KOPT-K1 (cell line): ENCODE results near the gene EXOC2.

ENCODE experiments used
- H3K27ac ChIP-seq: fragments of 200-600 bp; sonication (generic); 2 replicates; pipeline ENCODE4 v1.5.1; 2016; ENCODE audit warnings: antibody characterized with exemption, mild to moderate bottlenecking, low read depth, low read length; ENCODE audit not compliant: poor library complexity, severe bottlenecking
- H3K36me3 ChIP-seq: fragments of 200-600 bp; sonication (generic); 2 replicates; pipeline ENCODE4 v1.5.1; 2017; ENCODE audit warnings: antibody characterized with exemption, mild to moderate bottlenecking, low read length, moderate library complexity; ENCODE audit not compliant: insufficient read depth
- H3K9me3 ChIP-seq: fragments of 200-600 bp; sonication (generic); 2 replicates; pipeline ENCODE4 v1.5.1; 2017; ENCODE audit warnings: antibody characterized with exemption, low read length, mild to moderate bottlenecking; ENCODE audit not compliant: insufficient read depth, poor library complexity, severe bottlenecking

EXOC2 gene

DNA sequence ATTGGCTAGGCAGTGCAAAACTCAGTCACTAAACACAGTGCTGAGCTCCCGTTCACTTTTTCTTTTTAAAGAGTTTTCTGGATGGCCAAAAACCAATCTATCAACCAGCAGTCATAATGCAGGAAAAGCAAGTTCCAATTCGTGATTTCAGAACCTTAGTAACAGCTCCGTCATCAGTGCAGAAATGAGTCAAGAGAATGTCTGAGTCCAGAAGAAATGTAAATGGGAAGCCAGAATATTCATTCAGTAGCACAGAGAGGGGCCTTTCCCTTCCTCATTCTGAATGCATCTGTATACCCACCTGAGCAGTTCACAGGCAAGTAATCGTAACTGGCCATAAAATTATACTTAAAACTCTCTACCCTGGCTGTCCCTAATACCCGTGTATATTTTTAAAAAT lies 56.5 kb downstream of the EXOC2 start:
- Histone ChIP-seq H3K36me3 (peaks cover 33% of the 10 kb centered on the region), H3K9me3 (no peaks in the 10 kb centered on the region), H3K27ac (no peak overlapping the region)

DNA sequence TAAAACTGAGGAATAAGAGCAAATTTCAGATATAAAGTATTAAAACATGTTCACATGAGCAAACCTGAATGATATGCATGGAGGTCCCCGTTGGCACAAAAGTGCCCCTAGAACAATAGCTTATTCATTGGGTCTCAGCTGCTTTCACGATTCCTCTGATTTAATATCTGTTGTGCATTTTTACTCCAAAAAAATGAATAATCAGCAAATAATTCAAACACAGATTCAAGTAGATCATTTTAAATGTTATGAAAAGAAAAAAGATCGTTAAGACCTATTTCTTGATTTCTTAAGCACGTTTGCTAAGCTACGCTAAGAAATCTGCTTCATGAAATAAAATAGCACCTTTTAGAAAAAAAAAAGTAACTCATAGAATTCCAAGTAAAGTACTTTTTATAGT lies 57.7 kb downstream of the EXOC2 start:
- H3K27ac ChIP-seq, result no peak overlapping the region
- no peaks in the 10 kb centered on the region for H3K9me3 ChIP-seq
- H3K36me3 ChIP-seq, result peaks cover 38% of the 10 kb centered on the region

DNA sequence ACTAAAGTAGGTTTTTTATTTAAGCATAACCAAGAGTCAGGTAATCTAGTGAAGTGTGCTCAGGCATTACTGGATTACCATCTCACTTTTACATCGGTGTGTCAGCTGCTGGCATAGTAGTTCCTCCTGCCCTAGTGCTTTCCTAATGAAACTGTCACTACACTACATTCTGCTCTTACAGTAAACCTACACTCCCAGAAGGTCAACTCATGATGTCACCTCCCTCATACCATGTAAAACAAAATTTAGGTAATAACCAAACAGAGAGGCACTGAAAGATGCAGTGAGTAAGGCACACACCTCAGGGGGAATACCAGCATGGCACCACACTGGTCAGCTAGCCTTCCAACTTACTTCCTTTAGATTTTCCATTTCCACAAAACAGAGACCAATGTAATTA lies 59.3 kb downstream of the EXOC2 start:
- Histone ChIP-seq H3K36me3 (peaks cover 38% of the 10 kb centered on the region), H3K27ac (no peak overlapping the region), H3K9me3 (no peaks in the 10 kb centered on the region)

DNA sequence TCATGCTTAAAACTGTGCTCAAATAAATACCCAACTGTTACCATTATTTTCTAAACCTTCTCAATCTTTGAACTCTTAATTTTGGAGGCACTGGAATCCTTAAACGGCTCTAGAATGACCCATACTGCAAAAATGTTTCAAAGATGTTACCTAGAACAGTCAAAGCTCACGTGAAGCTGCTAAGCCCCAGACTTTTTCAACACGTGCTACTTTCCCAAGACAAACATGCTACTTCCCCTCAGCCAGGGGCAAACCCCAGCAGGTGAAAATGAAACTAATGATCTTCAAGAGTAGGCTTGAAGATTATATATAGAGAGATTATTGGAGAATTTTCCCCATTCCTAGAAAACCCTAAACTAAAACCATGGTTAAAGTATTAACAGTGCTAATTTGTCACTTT lies 64.2 kb downstream of the EXOC2 start:
- H3K27ac ChIP-seq, result no peak overlapping the region
- H3K36me3 ChIP-seq, result peaks cover 5% of the 10 kb centered on the region

DNA sequence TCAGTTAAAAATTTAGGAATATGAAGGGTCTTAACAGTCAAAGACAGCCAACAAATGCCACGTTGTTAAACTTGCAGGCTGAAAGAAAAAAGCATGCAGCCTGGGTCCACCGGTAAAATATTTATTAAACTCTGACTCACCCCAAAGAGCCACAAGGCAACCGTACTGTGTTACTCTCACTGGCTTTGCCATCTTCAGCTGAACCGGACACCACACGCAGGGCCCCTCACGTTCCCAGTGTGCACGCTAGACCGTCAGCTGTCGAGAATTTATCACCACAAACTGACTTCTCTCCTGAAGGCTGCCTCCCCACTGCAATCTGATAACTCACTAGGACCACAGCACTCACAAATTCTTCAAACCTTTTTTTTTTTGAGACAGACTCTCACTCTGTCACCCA lies 66.7 kb downstream of the EXOC2 start:
- Histone ChIP-seq H3K36me3 (peaks cover 17% of the 10 kb centered on the region), H3K27ac (no peak overlapping the region), H3K9me3 (no peaks in the 10 kb centered on the region)

More for the DNA sequence above, 64.2 kb downstream of the EXOC2 start:
- H3K9me3 ChIP-seq, result no peaks in the 10 kb centered on the region

DNA sequence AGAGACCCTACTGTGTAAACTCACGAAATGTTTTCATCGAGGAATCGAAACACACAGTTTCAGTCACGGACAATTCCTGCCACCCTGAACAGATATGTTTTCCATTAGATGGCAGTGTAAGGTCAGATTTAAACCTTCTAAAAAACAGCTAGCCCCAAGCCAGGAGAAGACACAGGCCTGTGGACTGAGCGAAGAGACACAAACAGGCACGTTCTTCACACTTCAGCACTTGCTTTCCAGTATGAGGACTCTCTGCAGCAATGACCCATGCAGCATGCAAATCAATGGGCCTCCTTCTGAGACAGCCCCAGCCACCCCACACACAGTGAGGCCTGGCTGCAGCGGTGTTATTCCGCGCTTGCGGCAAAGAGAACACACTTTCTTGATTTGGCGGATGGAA lies 68.0 kb downstream of the EXOC2 start:
- Histone ChIP-seq H3K36me3 (peaks cover 14% of the 10 kb centered on the region), H3K9me3 (no peaks in the 10 kb centered on the region), H3K27ac (no peak overlapping the region)

DNA sequence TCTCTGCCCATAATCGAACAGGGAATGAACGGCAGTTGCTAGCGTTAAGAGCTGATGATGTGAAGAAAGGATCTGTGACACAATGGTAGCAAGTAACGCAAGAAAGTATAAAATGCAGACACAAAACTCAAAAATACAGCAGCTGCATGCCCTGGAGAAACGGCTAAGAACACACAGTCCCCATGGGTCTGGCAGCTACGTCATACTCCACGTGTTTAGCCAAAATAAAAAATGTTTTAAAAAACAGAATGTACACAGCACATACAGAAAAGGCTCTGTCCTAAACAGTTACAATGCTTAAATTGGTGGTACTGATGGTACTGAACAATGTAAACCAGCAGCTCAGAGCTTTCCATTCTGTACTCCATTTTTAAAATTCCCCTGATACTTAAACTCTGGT lies 70.5 kb downstream of the EXOC2 start:
- Histone ChIP-seq H3K36me3 (peaks cover 18% of the 10 kb centered on the region), H3K27ac (no peak overlapping the region), H3K9me3 (no peaks in the 10 kb centered on the region)

DNA sequence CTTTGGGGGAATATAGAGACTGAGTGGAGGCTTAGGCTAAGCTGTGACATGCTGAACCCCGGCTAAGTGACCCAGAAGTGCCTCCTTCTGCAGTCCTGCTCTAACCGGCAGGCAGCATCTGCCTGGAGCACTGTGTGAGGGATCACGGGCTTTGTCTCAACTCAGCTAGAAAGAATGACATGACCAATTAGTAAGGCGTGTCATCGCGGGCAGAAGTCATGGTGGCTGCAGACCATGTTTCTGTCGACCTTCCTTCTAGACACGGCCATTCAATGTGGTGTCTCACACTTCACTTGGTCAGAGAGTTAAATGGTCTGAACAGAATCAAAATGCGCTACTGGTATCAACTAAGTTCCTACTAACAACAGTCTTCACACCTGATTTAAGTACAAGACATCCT lies 71.0 kb downstream of the EXOC2 start:
- H3K36me3 ChIP-seq, result peaks cover 23% of the 10 kb centered on the region
- H3K27ac ChIP-seq, result no peak overlapping the region
- H3K9me3 ChIP-seq, result no peaks in the 10 kb centered on the region

DNA sequence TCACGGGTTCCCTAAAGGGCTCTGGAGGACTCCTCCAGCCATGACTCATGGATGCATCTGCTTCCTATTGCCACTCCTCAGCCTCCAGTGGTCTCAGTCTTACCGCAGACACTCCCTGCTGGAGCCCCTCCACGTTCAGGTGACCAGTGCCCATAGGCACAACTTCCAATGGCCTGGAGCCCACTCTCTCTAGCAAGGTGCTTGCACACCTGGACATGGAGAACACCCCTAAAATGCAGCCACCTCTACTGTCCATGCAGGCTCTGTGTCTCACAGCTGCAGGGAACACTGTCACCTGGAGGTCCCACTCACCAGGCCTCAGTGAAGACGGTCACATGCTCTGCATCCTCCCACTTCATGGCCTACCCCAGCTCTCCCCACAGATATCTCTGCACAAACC lies 72.0 kb downstream of the EXOC2 start:
- H3K9me3 ChIP-seq, result no peaks in the 10 kb centered on the region
- peaks cover 26% of the 10 kb centered on the region for H3K36me3 ChIP-seq

DNA sequence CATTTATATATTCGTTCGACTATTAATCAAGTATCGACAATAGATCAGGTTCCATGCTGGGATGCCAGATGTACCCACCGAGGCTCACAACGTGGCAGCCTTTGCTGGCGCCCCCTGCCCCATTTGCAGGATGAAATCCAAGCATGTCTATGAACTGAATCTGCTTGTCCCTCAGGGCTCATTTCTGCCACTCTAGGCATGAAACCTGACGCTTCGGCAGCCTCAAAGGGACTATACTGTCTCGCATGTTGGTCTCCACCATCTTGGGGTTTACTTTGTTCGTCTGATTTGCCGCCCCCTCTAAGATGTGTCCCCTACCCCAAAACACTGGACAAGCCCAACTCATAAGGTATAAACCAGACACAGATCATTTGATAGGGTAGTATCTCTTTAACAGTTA lies 72.8 kb downstream of the EXOC2 start:
- Histone ChIP-seq H3K27ac (no peak overlapping the region), H3K9me3 (no peaks in the 10 kb centered on the region), H3K36me3 (peaks cover 34% of the 10 kb centered on the region)

More for the DNA sequence above, 72.0 kb downstream of the EXOC2 start:
- no peak overlapping the region for H3K27ac ChIP-seq

DNA sequence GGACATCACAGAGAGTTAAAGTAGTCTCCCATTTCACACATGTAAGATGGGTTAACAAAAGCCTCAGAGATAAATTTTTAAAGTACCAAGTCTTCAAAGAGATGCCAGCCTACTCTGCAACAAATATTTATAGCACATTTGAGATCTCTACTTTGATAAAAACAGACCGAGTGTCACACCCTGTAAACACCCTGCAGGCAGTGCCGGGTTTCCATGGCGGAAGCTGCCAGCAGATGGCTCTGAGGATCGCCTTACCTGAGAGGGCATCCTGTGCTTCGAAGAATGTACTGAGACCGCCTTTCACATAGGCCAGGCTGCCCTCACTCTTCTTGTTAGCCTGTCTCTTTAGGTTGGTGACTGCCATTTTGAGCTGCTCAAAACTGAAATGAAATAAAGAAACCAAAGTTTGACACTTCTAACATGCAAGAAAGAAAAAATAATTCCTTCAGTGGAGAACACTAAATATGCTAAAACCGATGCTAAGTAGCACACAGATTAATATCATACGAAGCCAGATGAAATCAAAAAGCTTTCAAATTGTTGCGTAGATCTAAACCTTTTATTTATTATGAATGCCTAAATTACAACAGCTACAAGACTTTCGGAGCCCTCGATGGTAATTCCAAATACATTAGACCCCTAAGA lies 75.4 kb downstream of the EXOC2 start:
- no peak overlapping the region for H3K27ac ChIP-seq
- no peaks in the 10 kb centered on the region for H3K9me3 ChIP-seq
- peaks cover 43% of the 10 kb centered on the region; the same call in 1 of the 2 replicates for H3K36me3 ChIP-seq

DNA sequence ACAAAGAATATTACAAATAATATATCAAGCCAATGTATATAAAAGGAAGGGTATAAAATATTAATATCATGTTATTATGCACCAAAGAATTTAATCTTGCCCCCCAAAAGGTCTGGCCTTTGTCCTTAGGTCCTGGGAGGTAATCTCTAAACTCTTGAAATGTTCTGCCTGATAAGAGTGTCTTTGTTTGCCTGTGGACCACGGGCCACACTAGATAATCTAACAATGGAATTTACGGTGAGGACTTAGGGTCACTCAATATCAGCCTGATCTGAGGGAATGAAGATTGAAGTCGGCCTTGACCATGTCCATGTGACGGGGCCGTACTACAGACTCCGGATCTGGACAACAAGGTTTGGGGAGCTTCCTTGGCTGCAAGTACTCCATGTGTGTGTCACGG lies 79.0 kb downstream of the EXOC2 start:
- H3K27ac ChIP-seq, result no peak overlapping the region

DNA sequence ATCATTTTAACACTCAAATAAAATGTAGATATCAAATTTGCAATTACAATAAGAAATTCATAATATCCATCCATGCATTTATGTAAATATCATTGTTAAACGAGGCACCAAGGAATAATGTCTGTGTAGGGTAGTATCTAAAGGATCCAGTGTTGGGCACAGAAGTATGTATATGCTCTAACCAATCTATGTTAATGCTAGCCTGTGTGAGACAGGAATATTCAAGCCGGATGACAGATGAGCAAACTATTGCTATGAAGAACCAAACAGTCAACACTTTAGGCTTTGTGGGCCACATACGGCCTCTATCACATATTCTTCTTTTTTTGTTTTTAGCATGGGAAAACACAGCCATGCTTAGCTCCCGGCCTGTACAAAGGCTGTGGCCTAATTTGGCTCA lies 81.0 kb downstream of the EXOC2 start:
- Histone ChIP-seq H3K9me3 (no peaks in the 10 kb centered on the region), H3K36me3 (peaks cover 34% of the 10 kb centered on the region), H3K27ac (no peak overlapping the region)

More for the DNA sequence above, 79.0 kb downstream of the EXOC2 start:
- Histone ChIP-seq H3K36me3 (peaks cover 36% of the 10 kb centered on the region), H3K9me3 (no peaks in the 10 kb centered on the region)

DNA sequence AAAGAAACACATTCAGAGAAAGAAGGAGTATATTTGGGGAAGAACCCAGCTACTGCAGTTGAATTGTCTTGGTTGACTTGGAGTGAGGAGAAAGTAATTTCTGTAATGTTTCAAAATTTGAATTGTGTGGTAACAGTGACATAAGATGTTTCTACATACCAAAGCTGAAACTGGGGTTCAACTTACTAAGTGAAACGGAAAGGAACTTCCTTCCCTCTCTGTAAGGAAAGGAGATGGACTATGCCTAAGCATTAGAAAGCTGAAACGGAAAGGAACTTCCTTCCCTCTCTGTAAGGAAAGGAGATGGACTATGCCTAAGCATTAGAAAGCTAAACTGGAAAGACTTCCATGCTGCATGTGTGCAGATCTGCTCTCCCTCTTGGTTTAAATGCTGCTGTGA lies 82.1 kb downstream of the EXOC2 start:
- Histone ChIP-seq H3K27ac (no peak overlapping the region), H3K9me3 (no peaks in the 10 kb centered on the region), H3K36me3 (peaks cover 37% of the 10 kb centered on the region)

DNA sequence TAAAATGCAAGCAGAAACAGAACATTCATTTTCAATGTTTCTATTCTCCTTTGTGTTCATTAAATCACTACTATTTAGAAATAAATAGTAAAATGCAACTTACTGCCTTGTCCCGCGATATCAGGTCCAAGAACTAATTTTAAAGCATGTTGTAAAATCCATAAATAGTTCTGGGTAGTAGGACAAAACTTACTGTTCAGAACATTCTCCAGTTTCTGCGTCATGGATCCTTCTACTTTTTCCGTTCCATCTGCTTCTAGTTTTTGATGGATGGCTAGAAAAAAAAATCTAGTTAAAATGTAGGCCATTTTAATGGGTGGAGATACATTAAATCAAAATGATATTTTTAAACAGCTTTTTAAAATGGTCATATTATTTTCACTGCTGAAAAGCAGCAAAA lies 83.0 kb downstream of the EXOC2 start:
- H3K36me3 ChIP-seq, result peaks cover 27% of the 10 kb centered on the region
- H3K9me3 ChIP-seq, result no peaks in the 10 kb centered on the region
- no peak overlapping the region for H3K27ac ChIP-seq

DNA sequence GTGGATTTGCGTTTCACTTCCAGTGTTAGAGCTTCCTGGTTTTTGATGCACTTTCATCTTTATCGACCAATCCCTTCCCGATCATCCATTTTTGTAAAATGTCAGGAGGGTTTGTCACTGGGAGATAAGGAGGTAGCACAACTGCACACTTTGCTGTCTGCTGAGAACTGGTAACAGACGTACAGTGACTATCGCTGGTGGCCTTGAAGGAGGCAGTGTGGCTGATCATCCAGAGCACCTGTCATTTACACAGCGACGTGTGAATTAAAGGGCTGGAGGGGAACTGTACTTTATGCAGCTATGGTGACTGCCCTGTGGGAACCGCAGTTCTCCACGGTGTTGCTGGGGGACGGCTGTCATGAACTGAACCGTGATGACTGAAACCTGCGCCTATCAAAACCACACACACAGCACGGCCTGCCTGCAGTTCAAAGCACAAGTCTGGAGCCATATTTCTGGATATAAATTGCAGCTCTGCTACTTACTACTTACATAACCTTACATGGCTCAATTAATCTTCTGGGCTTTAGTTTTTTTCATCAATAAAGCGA lies 86.0 kb downstream of the EXOC2 start:
- H3K27ac ChIP-seq, result no peak overlapping the region
- H3K36me3 ChIP-seq, result peaks cover 21% of the 10 kb centered on the region

More for the DNA sequence above, 86.0 kb downstream of the EXOC2 start:
- no peaks in the 10 kb centered on the region for H3K9me3 ChIP-seq
